GM23248 (cell line): ENCODE measurements around the gene HOXB2. TPM values are rescaled to one million over a fixed set of nuclear protein-coding genes. Genes with fewer than 3 reads are reported as not detected.

Experiments used
- DNase-seq: peaks from one replicate; pipeline ENCODE4 v3.0.0-alpha.2; 2015
- H2AFZ ChIP-seq: fragments of 200-600 bp; sonication (generic); 2 replicates; pipeline ENCODE4 v1.6.1; 2016; ENCODE audit warnings: antibody characterized with exemption
- H3F3A ChIP-seq: fragments of 200-600 bp; sonication (generic); 2 replicates; pipeline ENCODE4 v1.6.1; 2016; ENCODE audit warnings: mild to moderate bottlenecking, antibody characterized with exemption, mixed run types; ENCODE audit not compliant: insufficient read depth
- H3K27ac ChIP-seq: fragments of 200-600 bp; sonication (generic); 2 replicates; pipeline ENCODE4 v1.5.1; 2016; ENCODE audit warnings: mild to moderate bottlenecking
- H3K27me3 ChIP-seq: fragments of 200-600 bp; sonication (generic); replicated peaks from 2 replicates; pipeline ENCODE4 v1.6.1; 2016; ENCODE audit warnings: mild to moderate bottlenecking; ENCODE audit not compliant: insufficient read depth
- H3K36me3 ChIP-seq: fragments of 200-600 bp; sonication (generic); 2 replicates; pipeline ENCODE4 v1.6.1; 2016; ENCODE audit warnings: low read depth, mild to moderate bottlenecking
- H3K4me1 ChIP-seq: fragments of 200-600 bp; sonication (generic); 2 replicates; pipeline ENCODE4 v1.6.1; 2016; ENCODE audit warnings: mild to moderate bottlenecking; ENCODE audit not compliant: insufficient read depth
- H3K4me2 ChIP-seq: fragments of 200-600 bp; sonication (generic); one replicate; pipeline ENCODE4 v1.6.1; 2016; ENCODE audit warnings: mild to moderate bottlenecking; ENCODE audit not compliant: unreplicated experiment
- H3K4me3 ChIP-seq: fragments of 200-600 bp; sonication (generic); 2 replicates; pipeline ENCODE4 v1.5.1; 2016; ENCODE audit warnings: mild to moderate bottlenecking
- H3K79me2 ChIP-seq: fragments of 200-600 bp; sonication (generic); 2 replicates; pipeline ENCODE4 v1.6.1; 2016; ENCODE audit warnings: mild to moderate bottlenecking; ENCODE audit not compliant: insufficient read depth
- H3K9ac ChIP-seq: fragments of 200-600 bp; sonication (generic); 2 replicates; pipeline ENCODE4 v1.6.1; 2016; ENCODE audit warnings: mild to moderate bottlenecking
- H3K9me2 ChIP-seq: fragments of 200-600 bp; sonication (generic); 2 replicates; pipeline ENCODE4 v1.6.1; 2016; ENCODE audit warnings: mixed run types, mild to moderate bottlenecking, moderate library complexity; ENCODE audit not compliant: insufficient read depth
- H3K9me3 ChIP-seq: fragments of 200-600 bp; sonication (generic); one replicate; pipeline ENCODE4 v1.6.1; 2017; ENCODE audit warnings: low read depth
- H4K20me1 ChIP-seq: fragments of 200-600 bp; sonication (generic); 2 replicates; pipeline ENCODE4 v1.6.0; 2016; ENCODE audit not compliant: insufficient read depth
- EZH2 ChIP-seq: fragments of 200-600 bp; sonication (generic); IDR thresholded peaks from 2 replicates; pipeline ENCODE4 v1.6.1; 2018; ENCODE audit warnings: antibody characterized with exemption, mild to moderate bottlenecking; ENCODE audit not compliant: insufficient read depth, poor library complexity, severe bottlenecking
- EZH2phosphoT487 ChIP-seq: fragments of 200-600 bp; sonication (generic); IDR thresholded peaks from 2 replicates; pipeline ENCODE4 v1.6.1; 2018; ENCODE audit warnings: antibody characterized with exemption, moderate library complexity, mild to moderate bottlenecking, low read depth; ENCODE audit not compliant: insufficient read depth
- WGBS, 2 experiments: methylation state at CpG; one replicate each; pipeline ENCODE4 v1.1.6; 2015 to 2017; ENCODE audit warnings: low lambda C conversion rate in 2 of 2, low coverage in 1 of 2; ENCODE audit errors: missing lambda C conversion rate in 2 of 2; 5-methylcytosine and 5-hydroxymethylcytosine counted together
- in situ Hi-C: fragments of 300-500 bp; cut with MboI; formaldehyde crosslinking; loops from 2 replicates; pipeline ENCODE4 v1.15.0; 2020
- polyA plus RNA-seq: library from polyadenylated mRNA; unstranded; fragments of >200 nt; fragmentation: Nextera tagmentation; extraction: Ambion mirVana; gene quantifications from 2 replicates; pipeline ENCODE4 v1.2.1, GENCODE V29; 2016
- total RNA-seq: library from RNA; depleted of rRNA; stranded (reverse); fragments of >200 nt; shearing (Covaris generic); gene quantifications from 2 replicates; pipeline ENCODE4 v1.2.3, GENCODE V29; 2014

Gene HOXB2
- total and polyA plus RNA-seq, 2 experiments from 2014 or later = 12.1 to 25.3 TPM

GRCh38 chr17:48527547-48527932, 17.4 kb downstream of the HOXB2 start:
- H3K9ac ChIP-seq = no peak overlapping the region
- H2AFZ ChIP-seq = no peak overlapping the region
- H3K4me1 ChIP-seq = no peaks in the 10 kb centered on the region
- no peaks in the 10 kb centered on the region for H3K9me2 ChIP-seq
- no peak for DNase-seq
- WGBS, 2 experiments = 84 to 88% methylated on average over 7 to 14 of the region's 14 CpGs
- peaks cover 5% of the 10 kb centered on the region; the same call in 1 of the 2 replicates for H3K27me3 ChIP-seq
- H3K4me2 ChIP-seq = no peak overlapping the region
- no peaks in the 10 kb centered on the region for H3K9me3 ChIP-seq
- in situ Hi-C loops = no loop called here
- H3K4me3 ChIP-seq = no peak overlapping the region
- H3K36me3 ChIP-seq = no peaks in the 10 kb centered on the region
- TF ChIP-seq EZH2 (no peak), EZH2phosphoT487 (no peak)
- H3F3A ChIP-seq = no peaks in the 10 kb centered on the region; the same call in 1 of the 2 replicates
- no peaks in the 10 kb centered on the region for H3K79me2 ChIP-seq
- no peaks in the 10 kb centered on the region for H4K20me1 ChIP-seq
- no peak overlapping the region for H3K27ac ChIP-seq

- no peak for DNase-seq
- H3K4me1 ChIP-seq = 0 out of 2 replicates have a peak, but pooled peaks cover 3% of the 10 kb centered on the region
- no peaks in the 10 kb centered on the region for H4K20me1 ChIP-seq
- H3K27ac ChIP-seq = no peak overlapping the region
- H3K9me2 ChIP-seq = no peaks in the 10 kb centered on the region
- no peak overlapping the region for H3K9ac ChIP-seq
- WGBS, 2 experiments = 39% methylated on average over 27 to 55 of the region's 59 CpGs
- in situ Hi-C loops = no loop called here
- peak overlapping the region; percentile 66 for H2AFZ ChIP-seq
- H3K4me2 ChIP-seq = no peak overlapping the region
- H3K36me3 ChIP-seq = no peaks in the 10 kb centered on the region
- peaks cover 5% of the 10 kb centered on the region; the same call in 1 of the 2 replicates for H3K27me3 ChIP-seq
- no peak for TF ChIP-seq EZH2
- no peak for TF ChIP-seq EZH2phosphoT487
- H3F3A ChIP-seq = no peaks in the 10 kb centered on the region; the same call in 1 of the 2 replicates
- H3K4me3 ChIP-seq = no peak overlapping the region
- H3K9me3 ChIP-seq = no peaks in the 10 kb centered on the region
- H3K79me2 ChIP-seq = no peaks in the 10 kb centered on the region
These were observed 18.0 kb downstream of the HOXB2 start for GRCh38 chr17:48526608-48527546.

- in situ Hi-C loops = no loop called here
- Histone ChIP-seq H3K27ac (no peak overlapping the region), H4K20me1 (no peaks in the 10 kb centered on the region), H3K4me2 (no peak overlapping the region), H3K79me2 (no peaks in the 10 kb centered on the region), H3K9ac (no peak overlapping the region), H3K27me3 (peaks cover 5% of the 10 kb centered on the region; the same call in 1 of the 2 replicates), H3K9me2 (no peaks in the 10 kb centered on the region), H3K4me1 (0 out of 2 replicates have a peak, but pooled peaks cover 3% of the 10 kb centered on the region), H3K4me3 (no peak overlapping the region), H3K9me3 (no peaks in the 10 kb centered on the region), H3F3A (peaks cover 8% of the 10 kb centered on the region; the same call in 1 of the 2 replicates), H3K36me3 (no peaks in the 10 kb centered on the region), H2AFZ (no peak overlapping the region)
- 46 to 49% methylated on average over 6 of the region's 6 CpGs for WGBS, 2 experiments
- TF ChIP-seq EZH2 (no peak), EZH2phosphoT487 (no peak)
- DNase-seq = peak; percentile 41
These were observed 21.9 kb downstream of the HOXB2 start for GRCh38 chr17:48523010-48523409.

DNA sequence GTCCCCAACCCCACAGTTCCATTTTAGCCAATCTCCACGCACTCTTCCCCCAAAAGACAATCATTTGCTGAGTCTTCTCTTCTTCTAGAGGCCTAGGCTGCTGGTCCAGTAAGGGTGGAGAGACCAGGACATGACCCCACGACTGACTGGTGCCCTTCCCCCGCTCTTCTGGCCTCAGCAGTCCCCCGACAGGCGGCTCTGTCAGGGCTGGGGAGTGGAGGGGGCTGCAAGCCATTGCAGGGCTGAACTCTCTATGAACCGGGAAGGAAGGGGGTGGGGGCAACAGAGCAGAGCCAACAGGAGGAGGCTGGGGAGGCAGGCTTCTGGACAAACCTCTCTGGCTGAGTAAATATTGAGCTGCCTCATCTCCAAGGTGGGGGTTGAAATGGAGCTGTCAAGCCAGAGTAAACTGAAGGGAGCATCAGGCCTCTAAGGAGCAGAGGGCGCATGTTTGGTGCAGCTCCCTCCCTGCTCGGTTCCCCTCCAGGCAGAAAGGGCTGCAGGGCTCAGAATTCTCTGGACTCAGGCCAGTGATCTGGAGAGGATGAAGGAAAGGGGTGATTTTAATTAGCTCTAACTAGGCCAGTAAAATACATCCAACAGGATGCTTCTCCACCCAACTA, 22.8 kb downstream of the HOXB2 start:
- Histone ChIP-seq H3K27me3 (peaks cover 11% of the 10 kb centered on the region; the same call in 1 of the 2 replicates), H3K4me1 (0 out of 2 replicates have a peak, but pooled peaks cover 3% of the 10 kb centered on the region), H2AFZ (no peak overlapping the region), H3K9me3 (no peaks in the 10 kb centered on the region), H3K4me3 (no peak overlapping the region), H3K4me2 (no peak overlapping the region), H3K27ac (no peak overlapping the region), H3K9me2 (no peaks in the 10 kb centered on the region), H3K79me2 (no peaks in the 10 kb centered on the region), H3K9ac (no peak overlapping the region), H3K36me3 (no peaks in the 10 kb centered on the region), H4K20me1 (no peaks in the 10 kb centered on the region), H3F3A (peaks cover 8% of the 10 kb centered on the region; the same call in 1 of the 2 replicates)
- WGBS, 2 experiments = 53 to 60% methylated on average over 8 of the region's 8 CpGs
- in situ Hi-C loops = no loop called here
- no peak for DNase-seq
- no peak for TF ChIP-seq EZH2
- TF ChIP-seq EZH2phosphoT487 = no peak
